H1 (cell line): ENCODE results near the gene HSD17B3. TPM values are rescaled to one million over a fixed set of nuclear protein-coding genes. Genes with fewer than 3 reads are reported as not detected.
"Not testable (repeated sequence)": the region's sequence is repeated elsewhere in the genome, so short reads cannot be mapped to it uniquely, and the experiment has no call there.

ENCODE experiments used
- CTCF ChIA-PET: fragments of 300-600 bp; sonication (Branson Sonifier 250); formaldehyde crosslinking; loops from one replicate; lab custom pipeline; 2021; ENCODE audit not compliant: partially characterized antibody; lab: Charles Lee
- POLR2A ChIA-PET: fragments of 300-600 bp; sonication (Branson Sonifier 250); formaldehyde crosslinking; loops from one replicate; lab custom pipeline; 2021; ENCODE audit warnings: inconsistent platforms; ENCODE audit not compliant: partially characterized antibody; lab: Charles Lee
- DNase-seq, 2 experiments: peaks; one replicate each; pipeline versions ENCODE4 v3.0.0 to v3.0.0-alpha.2; 2010 to 2022; ENCODE audit warnings: low spot score in 2 of 2, low read depth in 1 of 2, mixed read lengths in 1 of 2
- FAIRE-seq: peaks from 2 replicates; lab custom pipeline; 2011; peaks lifted over from hg19 to GRCh38; lab: Jason Lieb, UNC
- H2AFZ ChIP-seq: 2 replicates; pipeline ENCODE4 v1.8.1; 2012; ENCODE audit warnings: low read length, inconsistent platforms
- H2AK5ac ChIP-seq: 2 replicates; pipeline ENCODE4 v1.6.1; 2013; ENCODE audit warnings: low read depth, low read length
- H2BK120ac ChIP-seq: replicated peaks from 2 replicates; pipeline ENCODE3; 2013; ENCODE audit warnings: low read depth, low read length, inconsistent platforms
- H2BK12ac ChIP-seq: 2 replicates; pipeline ENCODE4 v1.6.1; 2013; ENCODE audit warnings: low read depth, low read length
- H2BK15ac ChIP-seq: 2 replicates; pipeline ENCODE4 v1.6.1; 2013; ENCODE audit warnings: low read length
- H2BK20ac ChIP-seq: 2 replicates; pipeline ENCODE4 v1.6.1; 2013; ENCODE audit warnings: low read length
- H2BK5ac ChIP-seq: 2 replicates; pipeline ENCODE4 v1.6.1; 2013; ENCODE audit warnings: low read depth, low read length
- H3K14ac ChIP-seq: 2 replicates; pipeline ENCODE4 v1.6.1; 2013; ENCODE audit warnings: inconsistent platforms; ENCODE audit not compliant: insufficient read length
- H3K18ac ChIP-seq: 2 replicates; pipeline ENCODE4 v1.6.1; 2013; ENCODE audit warnings: low read length; ENCODE audit errors: extremely low read depth
- H3K23ac ChIP-seq: 2 replicates; pipeline ENCODE4 v1.6.1; 2013; ENCODE audit warnings: inconsistent platforms; ENCODE audit not compliant: insufficient read length
- H3K23me2 ChIP-seq: 2 replicates; pipeline ENCODE4 v1.6.1; 2013; ENCODE audit warnings: low read depth, low read length
- H3K27ac ChIP-seq: 2 replicates; pipeline ENCODE4 v1.6.1; 2011; ENCODE audit warnings: low read depth, low read length, inconsistent platforms
- H3K27me3 ChIP-seq, 4 experiments: replicated peaks in 1 of 4; 1 replicate in 1 of 4; 2 replicates in 3 of 4; pipeline versions ENCODE4 v1.6.1 to v1.8.1; 2011 to 2013; ENCODE audit warnings: low read length in 3 of 4, mild to moderate bottlenecking in 3 of 4, inconsistent platforms in 2 of 4, mixed read lengths in 2 of 4, moderate library complexity in 1 of 4; ENCODE audit not compliant: control insufficient read depth in 3 of 4, insufficient read depth in 3 of 4; ENCODE audit errors: extremely low read depth in 1 of 4
- H3K36me3 ChIP-seq, 4 experiments: 2 replicates each; pipeline versions ENCODE4 v1.6.1 to v1.8.1; 2011 to 2013; ENCODE audit warnings: mild to moderate bottlenecking in 4 of 4, low read length in 3 of 4, moderate library complexity in 2 of 4, control low read depth in 1 of 4, inconsistent platforms in 1 of 4; ENCODE audit not compliant: insufficient read depth in 4 of 4, control insufficient read depth in 2 of 4
- H3K4ac ChIP-seq: replicated peaks from 2 replicates; pipeline ENCODE3; 2013; ENCODE audit warnings: low read length, low read depth, mixed read lengths, inconsistent platforms; ENCODE audit not compliant: insufficient read length
- H3K4me1 ChIP-seq, 4 experiments: replicated peaks in 1 of 4; 1 replicate in 1 of 4; 2 replicates in 3 of 4; pipeline versions ENCODE4 v1.6.1 to v1.8.1; 2011 to 2013; ENCODE audit warnings: low read length in 3 of 4, inconsistent platforms in 2 of 4, mixed read lengths in 1 of 4; ENCODE audit not compliant: insufficient read depth in 4 of 4, control insufficient read depth in 3 of 4
- H3K4me2 ChIP-seq, 2 experiments: 2 replicates each; pipeline versions ENCODE4 v1.6.1 to v1.8.1; 2011 to 2013; ENCODE audit warnings: low read depth in 2 of 2, low read length in 2 of 2, control low read depth in 1 of 2, inconsistent platforms in 1 of 2, mild to moderate bottlenecking in 1 of 2; ENCODE audit not compliant: insufficient read depth in 1 of 2
- H3K4me3 ChIP-seq, 4 experiments: fragments of 200-600, 300-600 bp in 1 of 4; sonication (generic), shearing (Covaris generic), sonication (Bioruptor Twin) in 1 of 4; 2 replicates each; pipeline versions ENCODE4 v1.5.1 to v1.8.1; 2011 to 2016; ENCODE audit warnings: low read length in 4 of 4, low read depth in 3 of 4, control low read depth in 2 of 4, inconsistent platforms in 2 of 4, mild to moderate bottlenecking in 2 of 4, mixed read lengths in 1 of 4, moderate library complexity in 1 of 4; ENCODE audit not compliant: insufficient read depth in 2 of 4; ENCODE audit errors: extremely low read depth in 1 of 4
- H3K56ac ChIP-seq: replicated peaks from 2 replicates; pipeline ENCODE3; 2013; ENCODE audit warnings: low read depth, mild to moderate bottlenecking, mixed read lengths, low read length, inconsistent platforms; ENCODE audit not compliant: insufficient read length
- H3K79me1 ChIP-seq: 2 replicates; pipeline ENCODE4 v1.6.1; 2013; ENCODE audit warnings: low read depth, low read length, control low read depth
- H3K79me2 ChIP-seq, 2 experiments: 2 replicates each; pipeline versions ENCODE4 v1.6.1 to v1.8.1; 2012 to 2013; ENCODE audit warnings: low read length in 2 of 2, mild to moderate bottlenecking in 2 of 2, inconsistent platforms in 1 of 2; ENCODE audit not compliant: insufficient read depth in 2 of 2, control insufficient read depth in 1 of 2
- H3K9ac ChIP-seq, 4 experiments: replicated peaks in 1 of 4; 1 replicate in 1 of 4; 2 replicates in 3 of 4; pipeline versions ENCODE4 v1.6.1 to v1.8.1; 2011 to 2013; ENCODE audit warnings: low read depth in 3 of 4, low read length in 3 of 4, control low read depth in 2 of 4, mild to moderate bottlenecking in 2 of 4, moderate library complexity in 2 of 4, inconsistent platforms in 1 of 4; ENCODE audit errors: extremely low read depth in 1 of 4
- H3K9me3 ChIP-seq, 2 experiments: 2 replicates each; pipeline versions ENCODE4 v1.6.1 to v1.8.1; 2012 to 2013; ENCODE audit warnings: mild to moderate bottlenecking in 2 of 2, moderate library complexity in 2 of 2, control low read depth in 1 of 2, inconsistent platforms in 1 of 2, low read depth in 1 of 2, low read length in 1 of 2, mixed read lengths in 1 of 2; ENCODE audit not compliant: insufficient read depth in 2 of 2
- H4K20me1 ChIP-seq, 2 experiments: replicated peaks in 1 of 2; 2 replicates each; pipeline versions ENCODE3 to v1.8.1; 2011 to 2013; ENCODE audit warnings: inconsistent platforms in 2 of 2, low read length in 2 of 2, mild to moderate bottlenecking in 1 of 2; ENCODE audit not compliant: insufficient read depth in 2 of 2, control insufficient read depth in 1 of 2
- H4K5ac ChIP-seq: 2 replicates; pipeline ENCODE4 v1.6.1; 2013; ENCODE audit warnings: low read length, low read depth, mixed read lengths, inconsistent platforms; ENCODE audit not compliant: insufficient read length
- H4K8ac ChIP-seq: 2 replicates; pipeline ENCODE4 v1.8.0; 2013; ENCODE audit warnings: mild to moderate bottlenecking, moderate library complexity, low read length, inconsistent platforms; ENCODE audit not compliant: insufficient read depth; ENCODE audit errors: extremely low read depth
- H4K91ac ChIP-seq: replicated peaks from 2 replicates; pipeline ENCODE3; 2013; ENCODE audit warnings: low read length, mixed read lengths, inconsistent platforms; ENCODE audit not compliant: insufficient read length
- KDM1A ChIP-seq: fragments of 200-600, 300-600 bp; sonication (generic); IDR thresholded peaks from 2 replicates; pipeline ENCODE4 v1.7.1; 2016; ENCODE audit warnings: mild to moderate bottlenecking, low read length, borderline replicate concordance
- WGBS, 2 experiments: shearing (Covaris generic) in 1 of 2; methylation state at CpG; one replicate each; pipeline versions ENCODE4 v1.1.6 to v1.1.7; 2013 to 2015; ENCODE audit warnings: low lambda C conversion rate in 2 of 2, mixed read lengths in 2 of 2, inconsistent platforms in 1 of 2, low coverage in 1 of 2, missing lambda C conversion rate in 1 of 2; ENCODE audit not compliant: insufficient replicate concordance in 2 of 2, insufficient coverage in 1 of 2, insufficient read length in 1 of 2; ENCODE audit errors: extremely low coverage in 1 of 2, missing lambda C conversion rate in 1 of 2; 5-methylcytosine and 5-hydroxymethylcytosine counted together
- polyA plus RNA-seq, 7 experiments: library from polyadenylated mRNA; depleted of rRNA in 3 of 7; stranded (reverse) in 5 of 7; unstranded in 2 of 7; fragments of >200 nt in 5 of 7; fragments of 200-250 nt in 2 of 7; gene quantifications; 1 replicate in 5 of 7; 2 replicates in 1 of 7; 4 replicates in 1 of 7; pipeline versions ENCODE4 v1.2.1 to v1.2.3, GENCODE V29; 2011 to 2013; ENCODE audit warnings: missing spikeins in 2 of 7, mixed read lengths in 2 of 7
- total RNA-seq: library from RNA; stranded (reverse); fragmentation: NEBNext Ultra II Directional; extraction: Animal tissue kit (Norgen Biotek cat#: 25700); gene quantifications from 2 replicates; pipeline ENCODE4 v1.2.1, GENCODE V29; 2021

HSD17B3 gene
- total and polyA plus RNA-seq, 2 of the 8 experiments (the other 6 are each of a cell fraction or from before 2014, with no cell fraction given) = not detected

DNA sequence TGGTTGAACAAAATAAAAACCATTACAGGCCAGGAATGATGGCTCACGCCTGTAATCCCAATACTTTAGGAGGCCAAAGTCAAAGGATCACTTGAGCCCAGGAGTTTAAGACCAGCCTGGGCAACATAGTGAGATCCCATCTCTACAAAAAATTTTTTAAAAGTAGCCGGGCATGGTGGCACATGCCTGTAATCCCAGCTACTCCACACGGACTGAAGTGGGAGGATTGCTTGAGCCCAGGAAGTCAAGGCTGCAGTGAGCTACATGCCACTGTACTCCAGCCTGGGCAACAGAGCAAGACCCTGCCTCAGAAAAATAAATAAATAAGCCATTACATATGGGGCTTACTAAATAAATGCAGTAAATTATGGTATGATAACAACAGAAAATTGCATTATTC, 20.2 kb upstream of the HSD17B3 start:
- H3K23ac ChIP-seq, H3K56ac ChIP-seq, H3K4me3 ChIP-seq: not testable (repeated sequence)
- peak; percentile 79; the same call in 1 of the 2 replicates for TF ChIP-seq KDM1A
- TF ChIP-seq, all 59 proteins: peak for 1; not testable (repeated sequence) for 58
- H3K14ac ChIP-seq, H4K20me1 ChIP-seq, H2BK120ac ChIP-seq, H3K4me2 ChIP-seq, FAIRE-seq, H4K91ac ChIP-seq, H3K79me1 ChIP-seq, H2BK20ac ChIP-seq, H3K4me1 ChIP-seq, H3K27me3 ChIP-seq, H3K79me2 ChIP-seq, POLR2A ChIA-PET, DNase-seq, H4K5ac ChIP-seq, H4K8ac ChIP-seq, CTCF ChIA-PET, H3K36me3 ChIP-seq, H2AK5ac ChIP-seq, H3K18ac ChIP-seq, H2AFZ ChIP-seq, H3K4ac ChIP-seq, H3K23me2 ChIP-seq, H3K9me3 ChIP-seq, H3K9ac ChIP-seq, H2BK15ac ChIP-seq, H2BK12ac ChIP-seq, H2BK5ac ChIP-seq, H3K27ac ChIP-seq: not testable (repeated sequence)
- WGBS, 2 experiments = 86% methylated on average over 3 of the region's 3 CpGs; no CpG with 5 or more reads in 1 of the 2 experiments
